ENCODE results near the gene GALNT13.

GALNT13 gene

DNA sequence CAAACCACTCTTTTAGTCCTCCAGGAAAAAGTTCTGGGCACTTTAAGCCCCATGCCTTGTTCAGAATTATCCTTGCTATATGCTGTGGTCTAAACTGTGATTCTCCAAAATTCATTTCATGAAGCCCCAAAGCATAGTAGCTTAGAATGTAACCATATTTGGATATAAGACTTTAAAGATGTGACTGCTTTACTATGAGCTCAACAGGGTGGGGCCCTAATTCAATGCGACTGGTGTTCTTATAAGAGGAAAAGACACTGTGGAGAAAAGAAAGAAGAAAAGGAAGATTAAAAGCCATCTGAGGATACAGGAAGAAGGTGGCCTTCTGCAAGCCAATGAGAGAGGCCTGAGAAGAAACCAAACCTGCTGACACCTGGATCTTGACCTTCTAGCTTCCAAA lies 174.8 kb downstream of the GALNT13 start:
- TF ChIP-seq, protein P1, sequence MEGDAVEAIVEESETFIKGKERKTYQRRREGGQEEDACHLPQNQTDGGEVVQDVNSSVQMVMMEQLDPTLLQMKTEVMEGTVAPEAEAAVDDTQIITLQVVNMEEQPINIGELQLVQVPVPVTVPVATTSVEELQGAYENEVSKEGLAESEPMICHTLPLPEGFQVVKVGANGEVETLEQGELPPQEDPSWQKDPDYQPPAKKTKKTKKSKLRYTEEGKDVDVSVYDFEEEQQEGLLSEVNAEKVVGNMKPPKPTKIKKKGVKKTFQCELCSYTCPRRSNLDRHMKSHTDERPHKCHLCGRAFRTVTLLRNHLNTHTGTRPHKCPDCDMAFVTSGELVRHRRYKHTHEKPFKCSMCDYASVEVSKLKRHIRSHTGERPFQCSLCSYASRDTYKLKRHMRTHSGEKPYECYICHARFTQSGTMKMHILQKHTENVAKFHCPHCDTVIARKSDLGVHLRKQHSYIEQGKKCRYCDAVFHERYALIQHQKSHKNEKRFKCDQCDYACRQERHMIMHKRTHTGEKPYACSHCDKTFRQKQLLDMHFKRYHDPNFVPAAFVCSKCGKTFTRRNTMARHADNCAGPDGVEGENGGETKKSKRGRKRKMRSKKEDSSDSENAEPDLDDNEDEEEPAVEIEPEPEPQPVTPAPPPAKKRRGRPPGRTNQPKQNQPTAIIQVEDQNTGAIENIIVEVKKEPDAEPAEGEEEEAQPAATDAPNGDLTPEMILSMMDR (IDR thresholded peaks at IDR 0.05; ENCODE audit: insufficient read depth, missing control alignments), result no peak
- no peak for FAIRE-seq
- DNase-seq (ENCODE audit: insufficient read length, low spot score), result no peak

DNA sequence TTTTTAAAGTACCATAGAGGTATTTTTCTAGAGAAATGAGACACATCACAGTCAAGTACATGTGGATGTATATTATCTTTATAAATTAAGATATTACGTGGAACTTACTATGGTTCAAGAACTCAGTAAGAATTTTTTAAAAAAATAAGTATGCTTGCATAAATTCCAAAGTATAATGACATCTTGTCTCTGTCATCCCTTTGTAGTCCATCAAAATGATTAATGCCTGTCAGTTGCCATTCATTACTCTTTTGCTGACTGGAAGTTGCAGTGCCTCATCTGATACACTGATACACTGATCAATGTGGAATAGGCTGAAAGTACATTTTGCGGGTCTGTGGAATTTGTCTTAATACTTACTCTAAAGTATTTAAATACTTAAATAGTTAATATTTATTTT lies 177.2 kb downstream of the GALNT13 start:
- FAIRE-seq (no peak), DNase-seq (ENCODE audit: insufficient read length, low spot score) (no peak)
- TF ChIP-seq, protein P1 (IDR thresholded peaks at IDR 0.05; ENCODE audit: insufficient read depth, missing control alignments), result no peak

DNA sequence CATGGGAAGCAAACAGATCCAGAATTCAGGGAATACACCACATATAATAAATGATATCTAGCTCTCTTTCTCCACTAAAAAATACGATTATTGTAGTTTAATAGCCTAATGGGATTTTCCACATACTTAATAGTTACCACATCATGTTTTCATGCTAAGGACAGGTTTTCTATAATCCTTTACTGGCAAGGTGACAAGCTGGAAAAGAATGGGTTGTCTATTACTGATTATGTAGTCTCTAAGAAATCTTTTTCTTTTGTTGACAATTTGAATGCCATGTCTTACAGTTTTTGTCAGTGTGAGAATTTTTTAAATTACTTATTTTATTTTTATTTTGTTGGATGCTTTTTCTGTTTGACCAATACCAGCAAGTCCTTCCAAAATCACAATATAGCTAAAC lies 177.8 kb downstream of the GALNT13 start:
- TF ChIP-seq, protein P1 (IDR thresholded peaks at IDR 0.05; ENCODE audit: insufficient read depth, missing control alignments), result no peak
- FAIRE-seq, result no peak
- DNase-seq (ENCODE audit: insufficient read length, low spot score), result no peak

DNA sequence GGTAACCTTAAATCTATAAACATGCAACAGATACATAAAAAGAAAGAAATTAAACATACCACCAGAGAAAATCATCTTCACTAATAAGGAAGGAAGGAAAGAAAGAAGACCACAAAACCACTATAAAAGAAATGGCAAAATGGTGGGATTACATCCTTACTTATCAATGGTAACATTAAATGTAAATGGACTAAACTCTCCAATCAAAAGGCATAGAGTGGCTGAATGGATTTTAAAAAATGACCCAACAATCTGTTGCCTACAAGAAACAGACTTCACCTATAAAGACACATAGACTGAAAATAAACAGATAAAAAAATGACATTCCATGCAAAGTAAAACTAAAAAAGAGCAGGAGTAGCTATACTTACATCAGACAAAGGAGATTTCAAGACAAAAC lies 195.4 kb downstream of the GALNT13 start:
- TF ChIP-seq, protein P1 (IDR thresholded peaks at IDR 0.05; ENCODE audit: insufficient read depth, missing control alignments), result no peak
- DNase-seq (ENCODE audit: insufficient read length, low spot score) (no peak), FAIRE-seq (no peak)

DNA sequence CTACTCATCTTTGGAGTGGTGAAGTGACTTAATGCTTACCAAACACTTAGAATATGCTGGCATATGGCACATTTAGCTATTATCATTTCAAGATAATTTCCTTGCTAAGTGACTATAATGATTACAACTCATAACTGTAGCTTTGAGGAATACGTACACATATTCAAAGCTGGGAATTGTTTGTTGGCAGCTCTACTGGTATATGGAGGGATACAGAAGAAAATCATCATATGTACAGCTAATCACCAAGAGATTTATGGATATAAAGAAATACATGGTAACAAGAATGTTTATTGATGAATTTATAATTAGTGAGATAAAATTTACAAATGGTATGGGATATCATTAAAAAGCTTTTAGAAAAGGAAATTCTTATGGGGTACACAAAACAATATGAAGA lies 207.2 kb downstream of the GALNT13 start:
- TF ChIP-seq, protein P1 (IDR thresholded peaks at IDR 0.05; ENCODE audit: insufficient read depth, missing control alignments), result no peak
- FAIRE-seq (no peak), DNase-seq (ENCODE audit: insufficient read length, low spot score) (no peak)

DNA sequence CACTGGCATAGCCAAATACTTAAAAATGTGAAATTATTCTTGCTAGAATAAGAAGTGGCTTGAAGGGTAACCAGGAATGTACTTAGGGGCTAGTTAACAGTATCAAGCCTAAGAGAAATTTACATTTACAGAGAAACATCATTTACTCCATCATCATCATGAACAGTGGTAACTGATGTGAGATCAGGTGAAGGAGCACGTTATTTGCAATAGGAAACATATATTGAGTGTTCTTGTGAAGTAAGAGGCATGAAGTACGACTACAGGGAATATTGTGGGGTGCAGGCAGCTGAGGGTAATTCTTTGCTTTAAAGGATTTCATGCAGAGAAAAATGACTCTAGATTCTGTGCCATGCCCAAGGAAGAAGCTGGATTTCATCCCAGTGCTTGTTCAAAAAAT lies 220.8 kb downstream of the GALNT13 start:
- DNase-seq (ENCODE audit: insufficient read length, low spot score) (no peak), FAIRE-seq (no peak)
- TF ChIP-seq, protein P1 (IDR thresholded peaks at IDR 0.05; ENCODE audit: insufficient read depth, missing control alignments), result no peak

DNA sequence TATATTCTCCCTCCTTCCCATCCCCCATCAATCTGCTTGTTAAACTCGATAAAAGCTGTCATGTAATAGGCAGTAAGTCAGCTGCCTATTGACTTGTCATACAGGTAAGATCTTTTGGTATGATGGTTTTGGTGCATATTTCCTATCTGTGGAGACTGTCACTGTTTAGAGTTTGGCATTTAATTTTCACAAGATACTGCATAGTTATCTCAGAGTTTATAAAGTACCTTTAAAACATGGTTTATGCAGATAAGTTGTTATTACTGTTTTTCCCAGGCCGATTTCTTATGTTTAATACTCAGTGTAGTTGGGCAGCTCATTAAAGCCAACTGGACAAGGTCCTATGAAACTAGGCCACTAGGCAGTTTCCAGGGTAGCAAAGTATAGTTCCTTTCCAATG lies 222.1 kb downstream of the GALNT13 start:
- TF ChIP-seq, protein P1 (IDR thresholded peaks at IDR 0.05; ENCODE audit: insufficient read depth, missing control alignments), result no peak
- FAIRE-seq (no peak), DNase-seq (ENCODE audit: insufficient read length, low spot score) (no peak)
